Panc1 (cell line): ENCODE results near the gene TEAD4.

ENCODE experiments used
- CTCF ChIP-seq: fragments of 450-650 bp; IDR thresholded peaks from 2 replicates; pipeline ENCODE4 v1.5.1; 2017; ENCODE audit warnings: mild to moderate bottlenecking
- POLR2AphosphoS5 ChIP-seq: IDR thresholded peaks from 2 replicates; pipeline ENCODE4 v1.6.1; 2012; ENCODE audit warnings: mild to moderate bottlenecking, low read depth, low read length, moderate library complexity
- REST ChIP-seq, 2 experiments: IDR thresholded peaks; 2 replicates each; pipeline ENCODE4 v1.6.1; 2011 to 2012; ENCODE audit warnings: low read depth in 2 of 2, control low read depth in 1 of 2, low read length in 1 of 2, mild to moderate bottlenecking in 1 of 2, moderate library complexity in 1 of 2; ENCODE audit not compliant: insufficient read depth in 1 of 2
- SIN3A ChIP-seq: IDR thresholded peaks from 2 replicates; pipeline ENCODE4 v1.6.1; 2012; ENCODE audit warnings: low read depth, mild to moderate bottlenecking, low read length, moderate library complexity, borderline replicate concordance; ENCODE audit not compliant: insufficient read depth

GRCh38 chr12:3020850-3021435 is 61.7 kb downstream of the TEAD4 start:
- TF ChIP-seq CTCF: no peak
- TF ChIP-seq POLR2AphosphoS5: no peak
- no peak for TF ChIP-seq REST (IDR thresholded peaks at IDR 0.05; ENCODE audit: insufficient read depth in 1 of 2, low read depth in 2 of 2, low read length in 1 of 2)
- no peak for TF ChIP-seq SIN3A
